Measurements from ENCODE around the gene CCDC174. TPM values are rescaled to one million over a fixed set of nuclear protein-coding genes. Genes with fewer than 3 reads are reported as not detected.

The CCDC174 gene
- total and polyA plus RNA-seq, 2 donors (not counting 3 experiments of a cell fraction or from before 2014, with no cell fraction given), result 4.7 to 16.6 TPM

DNA sequence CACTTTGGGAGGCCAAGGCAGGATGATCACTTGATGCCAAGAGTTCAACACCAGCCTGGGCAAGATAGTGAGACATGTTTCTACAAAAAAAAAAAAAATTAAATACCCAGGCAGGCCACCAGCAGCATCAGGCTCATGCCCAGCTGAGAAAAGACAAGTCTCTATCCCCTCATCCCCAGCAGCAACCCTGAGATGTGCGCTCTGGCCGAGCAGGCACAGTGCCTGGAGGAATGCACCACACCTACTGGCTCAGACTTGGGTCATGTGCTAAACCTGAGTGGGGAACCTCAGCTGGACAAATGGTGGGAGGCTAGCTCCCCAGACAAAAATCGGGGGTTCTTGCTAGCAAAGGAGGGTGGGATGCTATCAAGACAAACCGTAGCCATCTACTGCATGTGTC lies 10.2 kb upstream of the CCDC174 start:
- no peak overlapping the region for H3K4me2 ChIP-seq (ENCODE audit: insufficient read depth, low read length)
- POLR2A ChIA-PET, result no interaction called here
- H2AFZ ChIP-seq (ENCODE audit: low read depth, low read length), result no peak overlapping the region
- H3K9me3 ChIP-seq (replicated peaks; ENCODE audit: control insufficient read depth, insufficient read depth, low read length), result no peaks in the 10 kb centered on the region
- dilution Hi-C loops (cut with MboI; ENCODE audit: extremely low pct_ligation_motif_present, low sequenced_read_pairs) (no loop called here), intact Hi-C loops (cut with micrococcal nuclease) (no loop called here)
- H3K79me2 ChIP-seq (ENCODE audit: control insufficient read depth, insufficient read depth, low read length), result no peaks in the 10 kb centered on the region
- no peaks in the 10 kb centered on the region for H3K4me1 ChIP-seq (ENCODE audit: control insufficient read depth, extremely low read depth, insufficient read depth, low read length)
- DNase-seq (ENCODE audit: low read depth, low spot score) (no peak), FAIRE-seq (no peak)
- no peak overlapping the region for H3K9ac ChIP-seq (replicated peaks; ENCODE audit: extremely low read depth, insufficient read depth, low read length)
- H3K27me3 ChIP-seq (ENCODE audit: control insufficient read depth in 2 of 2, insufficient read depth in 2 of 2, low read length in 2 of 2), result peaks cover 10 to 14% of the 10 kb centered on the region in 2 experiments
- H4K20me1 ChIP-seq (replicated peaks; ENCODE audit: control insufficient read depth, extremely low read depth, insufficient read depth, low read length), result no peaks in the 10 kb centered on the region
- no peak overlapping the region for H3K4me3 ChIP-seq (replicated peaks in 1 of 3; ENCODE audit: insufficient read depth in 1 of 3, low read depth in 1 of 3, low read length in 3 of 3)
- no TSS peak for BruUV-seq (replicated peaks)
- no peak for TF ChIP-seq POLR2AphosphoS5 (IDR thresholded peaks at IDR 0.05; ENCODE audit: insufficient read depth, low read depth, low read length)
- no peak for TF ChIP-seq MYC (IDR thresholded peaks at IDR 0.05; ENCODE audit: low read depth, low read length)
- no peak for TF ChIP-seq JUN (IDR thresholded peaks at IDR 0.05; ENCODE audit: borderline replicate concordance, insufficient read depth, insufficient read length, low read depth)
- TF ChIP-seq MAX (IDR thresholded peaks at IDR 0.05; ENCODE audit: insufficient read depth, insufficient read length), result no peak
- no peak for TF ChIP-seq POLR2A (IDR thresholded peaks at IDR 0.05; ENCODE audit: low read depth, low read length)
- TF ChIP-seq FOS (IDR thresholded peaks at IDR 0.05; ENCODE audit: borderline replicate concordance, insufficient read depth, low read length), result no peak
- H3K27ac ChIP-seq (ENCODE audit: insufficient read depth, low read depth, low read length), result no peak overlapping the region
- H3K36me3 ChIP-seq (ENCODE audit: control insufficient read depth in 2 of 2, extremely low read depth in 1 of 2, insufficient read depth in 2 of 2, low read length in 2 of 2), result no peaks in the 10 kb centered on the region
- CTCF ChIA-PET, result no interaction called here
- H3K9me1 ChIP-seq (replicated peaks; ENCODE audit: control insufficient read depth, extremely low read depth, insufficient read depth, low read length), result no peaks in the 10 kb centered on the region

- dilution Hi-C loops (cut with MboI; ENCODE audit: extremely low pct_ligation_motif_present, low sequenced_read_pairs) (no loop called here), intact Hi-C loops (cut with micrococcal nuclease) (no loop called here)
- Histone ChIP-seq H3K9me1 (replicated peaks; ENCODE audit: control insufficient read depth, extremely low read depth, insufficient read depth, low read length) (no peaks in the 10 kb centered on the region), H3K4me2 (ENCODE audit: insufficient read depth, low read length) (no peak overlapping the region), H3K79me2 (ENCODE audit: control insufficient read depth, insufficient read depth, low read length) (no peaks in the 10 kb centered on the region), H3K4me1 (ENCODE audit: control insufficient read depth, extremely low read depth, insufficient read depth, low read length) (no peaks in the 10 kb centered on the region), H3K9me3 (replicated peaks; ENCODE audit: control insufficient read depth, insufficient read depth, low read length) (no peaks in the 10 kb centered on the region), H2AFZ (ENCODE audit: low read depth, low read length) (no peak overlapping the region), H3K4me3 (replicated peaks in 1 of 3; ENCODE audit: insufficient read depth in 1 of 3, low read depth in 1 of 3, low read length in 3 of 3) (no peak overlapping the region), H3K27ac (ENCODE audit: insufficient read depth, low read depth, low read length) (no peak overlapping the region), H3K9ac (replicated peaks; ENCODE audit: extremely low read depth, insufficient read depth, low read length) (no peak overlapping the region), H3K27me3 (ENCODE audit: control insufficient read depth in 2 of 2, insufficient read depth in 2 of 2, low read length in 2 of 2) (peaks cover 11 to 14% of the 10 kb centered on the region in 2 experiments), H4K20me1 (replicated peaks; ENCODE audit: control insufficient read depth, extremely low read depth, insufficient read depth, low read length) (no peaks in the 10 kb centered on the region), H3K36me3 (ENCODE audit: control insufficient read depth in 2 of 2, extremely low read depth in 1 of 2, insufficient read depth in 2 of 2, low read length in 2 of 2) (no peaks in the 10 kb centered on the region)
- DNase-seq (ENCODE audit: low read depth, low spot score) (no peak), FAIRE-seq (no peak)
- POLR2A ChIA-PET, result no interaction called here
- CTCF ChIA-PET, result interaction anchor here (1.9 kb wide), 1 partner anchor 9 kb away, joined by 7 read pairs; no protein-coding TSS in a partner anchor
- TF ChIP-seq JUN (IDR thresholded peaks at IDR 0.05; ENCODE audit: borderline replicate concordance, insufficient read depth, insufficient read length, low read depth), result no peak
- no peak for TF ChIP-seq GATA2 (IDR thresholded peaks at IDR 0.05; ENCODE audit: insufficient read depth, insufficient read length, low read depth, low read length)
- no peak for TF ChIP-seq CTCF (IDR thresholded peaks at IDR 0.05; ENCODE audit: extremely low read depth in 1 of 2, insufficient read depth in 1 of 2, low read depth in 1 of 2, low read length in 2 of 2)
- no peak for TF ChIP-seq POLR2A (IDR thresholded peaks at IDR 0.05; ENCODE audit: low read depth, low read length)
- no TSS peak for BruUV-seq (replicated peaks)
Observed at GRCh38 chr3:14645453-14645852, 6.1 kb upstream of the CCDC174 start.

All from endothelial cell of umbilical vein (primary cell).